Measurements from ENCODE around the gene ABCB11.
"Not testable (repeated sequence)": the region's sequence is repeated elsewhere in the genome, so short reads cannot be mapped to it uniquely, and the experiment has no call there.

ABCB11 gene

GRCh38 chr2:168874368-168875054 is 156.6 kb downstream of the ABCB11 start:
- Histone ChIP-seq H3K27me3 (no peaks in the 10 kb centered on the region), H3K27ac (no peak overlapping the region), H3K4me1 (no peaks in the 10 kb centered on the region), H3K9me3 (no peaks in the 10 kb centered on the region), H3K36me3 (no peaks in the 10 kb centered on the region), H3K4me3 (no peak overlapping the region)
- TF ChIP-seq, protein P1, sequence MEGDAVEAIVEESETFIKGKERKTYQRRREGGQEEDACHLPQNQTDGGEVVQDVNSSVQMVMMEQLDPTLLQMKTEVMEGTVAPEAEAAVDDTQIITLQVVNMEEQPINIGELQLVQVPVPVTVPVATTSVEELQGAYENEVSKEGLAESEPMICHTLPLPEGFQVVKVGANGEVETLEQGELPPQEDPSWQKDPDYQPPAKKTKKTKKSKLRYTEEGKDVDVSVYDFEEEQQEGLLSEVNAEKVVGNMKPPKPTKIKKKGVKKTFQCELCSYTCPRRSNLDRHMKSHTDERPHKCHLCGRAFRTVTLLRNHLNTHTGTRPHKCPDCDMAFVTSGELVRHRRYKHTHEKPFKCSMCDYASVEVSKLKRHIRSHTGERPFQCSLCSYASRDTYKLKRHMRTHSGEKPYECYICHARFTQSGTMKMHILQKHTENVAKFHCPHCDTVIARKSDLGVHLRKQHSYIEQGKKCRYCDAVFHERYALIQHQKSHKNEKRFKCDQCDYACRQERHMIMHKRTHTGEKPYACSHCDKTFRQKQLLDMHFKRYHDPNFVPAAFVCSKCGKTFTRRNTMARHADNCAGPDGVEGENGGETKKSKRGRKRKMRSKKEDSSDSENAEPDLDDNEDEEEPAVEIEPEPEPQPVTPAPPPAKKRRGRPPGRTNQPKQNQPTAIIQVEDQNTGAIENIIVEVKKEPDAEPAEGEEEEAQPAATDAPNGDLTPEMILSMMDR (IDR thresholded peaks at IDR 0.05): no peak
- DNase-seq: no peak
- intact Hi-C loops (cut with DNase I; ENCODE audit: low total_unique reads): no loop called here

DNA sequence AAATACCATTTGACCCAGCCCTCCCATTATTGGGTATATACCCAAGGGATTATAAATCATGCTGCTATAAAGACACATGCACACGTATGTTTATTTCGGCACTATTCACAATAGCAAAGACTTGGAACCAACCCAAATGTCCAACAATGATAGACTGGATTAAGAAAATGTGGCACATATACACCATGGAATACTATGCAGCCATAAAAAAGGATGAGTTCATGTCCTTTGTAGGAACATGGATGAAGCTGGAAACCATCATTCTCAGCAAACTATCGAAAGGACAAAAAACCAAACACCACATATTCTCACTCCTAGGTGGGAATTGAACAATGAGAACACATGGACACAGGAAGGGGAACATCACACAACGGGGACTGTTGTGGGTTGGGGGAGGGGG is 160.3 kb downstream of the ABCB11 start:
- intact Hi-C loops (cut with DNase I; ENCODE audit: low total_unique reads); H3K27me3 ChIP-seq; DNase-seq; H3K36me3 ChIP-seq; H3K4me1 ChIP-seq; H3K4me3 ChIP-seq; H3K9me3 ChIP-seq; H3K27ac ChIP-seq: not testable (repeated sequence)

Data from tibial artery (tissue), 4 donors.